ENCODE data around the gene CYSRT1.

Gene CYSRT1

GRCh38 chr9:137221095-137221505 lies 3.9 kb upstream of the CYSRT1 start:
- TF ChIP-seq, protein P1, sequence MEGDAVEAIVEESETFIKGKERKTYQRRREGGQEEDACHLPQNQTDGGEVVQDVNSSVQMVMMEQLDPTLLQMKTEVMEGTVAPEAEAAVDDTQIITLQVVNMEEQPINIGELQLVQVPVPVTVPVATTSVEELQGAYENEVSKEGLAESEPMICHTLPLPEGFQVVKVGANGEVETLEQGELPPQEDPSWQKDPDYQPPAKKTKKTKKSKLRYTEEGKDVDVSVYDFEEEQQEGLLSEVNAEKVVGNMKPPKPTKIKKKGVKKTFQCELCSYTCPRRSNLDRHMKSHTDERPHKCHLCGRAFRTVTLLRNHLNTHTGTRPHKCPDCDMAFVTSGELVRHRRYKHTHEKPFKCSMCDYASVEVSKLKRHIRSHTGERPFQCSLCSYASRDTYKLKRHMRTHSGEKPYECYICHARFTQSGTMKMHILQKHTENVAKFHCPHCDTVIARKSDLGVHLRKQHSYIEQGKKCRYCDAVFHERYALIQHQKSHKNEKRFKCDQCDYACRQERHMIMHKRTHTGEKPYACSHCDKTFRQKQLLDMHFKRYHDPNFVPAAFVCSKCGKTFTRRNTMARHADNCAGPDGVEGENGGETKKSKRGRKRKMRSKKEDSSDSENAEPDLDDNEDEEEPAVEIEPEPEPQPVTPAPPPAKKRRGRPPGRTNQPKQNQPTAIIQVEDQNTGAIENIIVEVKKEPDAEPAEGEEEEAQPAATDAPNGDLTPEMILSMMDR (IDR thresholded peaks at IDR 0.05; ENCODE audit: unreplicated experiment in 3 of 3): no peak
- H3K36me3 Mint-ChIP-seq (ENCODE audit: low read depth): no peaks in the 10 kb centered on the region
- H3K27ac Mint-ChIP-seq: no peak overlapping the region
- no peaks in the 10 kb centered on the region for H3K9me3 Mint-ChIP-seq
- peak overlapping the region; percentile 38 to 54 (median 50) for H3K4me3 Mint-ChIP-seq
- H3K4me1 Mint-ChIP-seq: peaks cover 5% of the 10 kb centered on the region
- no peaks in the 10 kb centered on the region for H3K27me3 Mint-ChIP-seq (ENCODE audit: low read depth)

- H3K9me3 Mint-ChIP-seq: no peaks in the 10 kb centered on the region
- no peaks in the 10 kb centered on the region for H3K36me3 Mint-ChIP-seq (ENCODE audit: low read depth)
- TF ChIP-seq, protein P1 (IDR thresholded peaks at IDR 0.05; ENCODE audit: unreplicated experiment in 3 of 3): no peak
- H3K4me1 Mint-ChIP-seq: peaks cover 5% of the 10 kb centered on the region
- H3K27me3 Mint-ChIP-seq (ENCODE audit: low read depth): no peaks in the 10 kb centered on the region
- no peak overlapping the region for H3K27ac Mint-ChIP-seq
- no peak overlapping the region for H3K4me3 Mint-ChIP-seq
These were observed 3.4 kb upstream of the CYSRT1 start for GRCh38 chr9:137221506-137222111.

DNA sequence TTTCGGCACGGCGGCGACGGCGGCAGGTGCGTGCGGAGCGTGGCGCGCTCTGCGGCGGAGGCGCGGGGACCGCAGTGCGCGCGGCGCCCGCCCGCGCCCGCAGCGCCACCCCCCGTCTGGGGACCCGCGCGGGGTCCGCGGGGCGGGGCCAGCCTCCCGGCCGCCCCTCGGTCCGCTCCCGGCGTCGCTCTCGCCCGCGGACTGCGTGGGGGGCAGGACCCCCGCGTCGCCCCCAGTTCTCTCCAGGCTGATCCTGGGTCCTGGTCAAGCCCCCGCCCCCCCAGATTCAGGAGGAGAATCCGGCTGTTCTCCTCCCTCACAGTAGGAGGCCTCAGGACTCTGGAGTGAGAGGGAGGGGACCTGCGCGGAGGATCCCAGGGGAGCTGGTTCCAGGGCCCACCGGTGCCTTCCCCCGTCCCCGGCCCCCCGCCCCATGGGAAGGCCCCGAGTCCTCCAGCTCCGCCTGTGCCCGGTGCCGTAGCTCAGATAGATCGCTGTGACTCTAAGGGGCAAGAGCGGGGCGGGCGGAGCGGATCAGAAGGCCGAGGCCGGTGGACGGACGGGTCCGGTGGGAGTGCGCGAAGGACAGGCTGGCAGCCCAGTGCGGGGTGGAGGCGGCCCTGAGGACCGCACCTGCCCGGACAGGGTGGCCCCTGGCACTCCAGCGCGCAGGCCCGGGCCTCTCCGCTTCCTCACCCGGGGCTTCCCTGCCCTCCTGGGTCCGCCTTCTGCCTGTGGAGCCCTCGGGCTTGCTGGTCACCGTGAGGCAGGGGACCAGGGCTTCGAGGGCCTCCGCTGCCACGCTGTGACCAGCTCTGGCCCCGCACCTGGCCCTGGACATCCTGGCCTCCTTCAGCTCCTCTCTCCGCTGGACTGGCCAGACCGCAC lies 2.5 kb upstream of the CYSRT1 start, which contains the start of gene RNF208:
RNF208 (minus strand) TSS at position 51 of the 888 bp plus-strand sequence. CDS start 1,028 bp downstream, outside the sequence.
- no peaks in the 10 kb centered on the region for H3K9me3 Mint-ChIP-seq
- H3K27ac Mint-ChIP-seq: peak within 1 kb of the TSS in 2 of 3 experiments; percentile 68 to 74
- H3K4me3 Mint-ChIP-seq: peak within 1 kb of the TSS; percentile 84
- H3K36me3 Mint-ChIP-seq (ENCODE audit: low read depth): no peaks in the 10 kb centered on the region
- H3K4me1 Mint-ChIP-seq: peaks cover 1% of the 10 kb centered on the region
- TF ChIP-seq, protein P1 (IDR thresholded peaks at IDR 0.05; ENCODE audit: unreplicated experiment in 3 of 3): no peak
- peaks cover under 1% of the 10 kb centered on the region for H3K27me3 Mint-ChIP-seq (ENCODE audit: low read depth)

GRCh38 chr9:137223078-137223970 lies 1.6 kb upstream of the CYSRT1 start:
- H3K4me3 Mint-ChIP-seq: peak overlapping the region; percentile 84

DNA sequence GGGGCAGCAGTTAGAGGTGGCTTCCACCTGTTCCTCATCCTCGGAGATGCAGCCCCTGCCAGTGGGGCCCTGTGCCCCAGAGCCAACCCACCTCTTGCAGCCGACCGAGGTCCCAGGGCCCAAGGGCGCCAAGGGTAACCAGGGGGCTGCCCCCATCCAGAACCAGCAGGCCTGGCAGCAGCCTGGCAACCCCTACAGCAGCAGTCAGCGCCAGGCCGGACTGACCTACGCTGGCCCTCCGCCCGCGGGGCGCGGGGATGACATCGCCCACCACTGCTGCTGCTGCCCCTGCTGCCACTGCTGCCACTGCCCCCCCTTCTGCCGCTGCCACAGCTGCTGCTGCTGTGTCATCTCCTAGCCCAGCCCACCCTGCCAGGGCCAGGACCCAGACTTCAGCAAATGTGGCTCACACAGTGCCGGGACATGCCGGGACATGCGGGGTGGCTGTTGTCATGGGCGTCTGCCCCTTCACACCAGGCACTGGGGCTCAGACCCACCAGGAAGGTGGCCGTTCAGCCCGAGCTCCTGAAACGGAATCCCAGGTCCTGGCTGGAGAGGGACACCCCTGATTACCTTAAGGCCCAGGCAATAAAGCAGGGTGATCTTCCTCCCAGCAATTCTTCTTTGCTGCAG lies 841 bp downstream of the CYSRT1 start:
- Mint-ChIP-seq H3K4me1 (peaks cover 5% of the 10 kb centered on the region), H3K27ac (no peak overlapping the region), H3K4me3 (peak overlapping the region in 2 of 3 experiments; percentile 37 to 44), H3K9me3 (no peaks in the 10 kb centered on the region), H3K27me3 (ENCODE audit: low read depth) (peaks cover 4% of the 10 kb centered on the region), H3K36me3 (ENCODE audit: low read depth) (no peaks in the 10 kb centered on the region)
- TF ChIP-seq, protein P1 (IDR thresholded peaks at IDR 0.05; ENCODE audit: unreplicated experiment in 3 of 3): no peak

More at GRCh38 chr9:137223078-137223970, 1.6 kb upstream of the CYSRT1 start:
- no peaks in the 10 kb centered on the region for H3K9me3 Mint-ChIP-seq
- H3K27ac Mint-ChIP-seq: peak overlapping the region in 2 of 3 experiments; percentile 68 to 74
- no peaks in the 10 kb centered on the region for H3K36me3 Mint-ChIP-seq (ENCODE audit: low read depth)
- TF ChIP-seq, protein P1 (IDR thresholded peaks at IDR 0.05; ENCODE audit: unreplicated experiment in 3 of 3): no peak
- H3K4me1 Mint-ChIP-seq: peaks cover 5% of the 10 kb centered on the region
- H3K27me3 Mint-ChIP-seq (ENCODE audit: low read depth): peaks cover 4% of the 10 kb centered on the region
